ENCODE measurements around the gene GRK7.
A peak's percentile ranks its signal among the peaks of the same experiment; 100 is the strongest.
"Not testable (repeated sequence)": the region's sequence is repeated elsewhere in the genome, so short reads cannot be mapped to it uniquely, and the experiment has no call there.

Gene GRK7

DNA sequence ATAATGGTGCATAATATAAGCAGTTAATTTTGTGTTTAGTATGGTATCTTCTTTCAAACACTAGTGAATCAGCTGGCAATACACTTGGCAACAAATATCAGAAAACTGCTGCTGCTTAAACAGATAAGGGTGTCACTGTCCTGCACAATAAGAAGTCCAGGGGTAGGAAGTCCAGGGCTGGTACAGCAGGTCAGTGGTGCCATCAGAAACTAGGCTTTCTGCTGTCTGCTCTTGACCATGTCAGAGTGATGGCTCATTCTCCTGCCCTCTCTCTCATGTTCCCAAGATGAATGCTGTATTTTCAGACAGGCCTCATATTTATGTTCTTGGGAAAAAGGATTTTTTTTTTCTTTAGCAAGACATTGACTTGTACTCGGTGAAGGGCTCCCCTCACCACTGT, 9.2 kb upstream of the GRK7 start:
- no peak for DNase-seq (ENCODE audit: low read depth, low spot score)

DNA sequence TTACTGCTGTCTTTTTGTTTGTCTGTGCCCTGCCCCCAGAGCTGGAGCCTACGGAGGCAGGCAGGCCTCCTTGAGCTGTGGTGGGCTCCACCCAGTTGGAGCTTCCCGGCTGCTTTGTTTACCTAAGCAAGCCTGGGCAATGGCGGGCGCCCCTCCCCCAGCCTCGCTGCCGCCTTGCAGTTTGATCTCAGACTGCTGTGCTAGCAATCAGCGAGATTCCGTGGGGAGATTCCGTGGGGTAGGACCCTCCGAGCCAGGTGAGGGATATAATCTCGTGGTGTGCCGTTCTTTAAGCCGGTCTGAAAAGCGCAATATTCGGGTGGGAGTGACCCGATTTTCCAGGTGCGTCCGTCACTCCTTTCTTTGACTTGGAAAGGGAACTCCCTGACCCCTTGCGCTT, 656 bp upstream of the GRK7 start:
- DNase-seq (ENCODE audit: low read depth, low spot score): peak; percentile 27

DNA sequence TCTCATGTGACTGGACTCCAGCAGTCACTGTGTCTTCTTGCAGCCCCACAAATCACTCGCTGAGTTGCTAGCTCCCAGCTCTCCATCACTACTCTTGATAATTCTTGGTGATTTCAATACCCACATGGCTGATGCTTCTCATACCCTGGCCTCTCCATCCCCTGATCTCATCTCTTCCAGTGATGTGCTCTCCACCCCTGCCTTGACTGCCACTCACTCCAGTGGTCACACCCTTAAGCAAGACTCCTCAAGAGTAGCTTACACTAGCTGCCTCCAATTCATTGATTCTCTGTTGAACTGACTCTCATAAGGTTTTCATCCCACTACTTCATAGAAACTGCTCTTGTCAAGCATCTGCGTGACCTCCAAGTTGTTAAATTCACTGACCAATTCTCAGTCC, 837 bp downstream of the GRK7 start:
- DNase-seq (ENCODE audit: low read depth, low spot score): no peak

- no peak for DNase-seq (ENCODE audit: low read depth, low spot score)
These were observed 1.3 kb downstream of the GRK7 start for GRCh38 chr3:141764465-141764864.

- no peak for DNase-seq (ENCODE audit: low read depth, low spot score)
These were observed 1.8 kb downstream of the GRK7 start for GRCh38 chr3:141764986-141765385.

DNA sequence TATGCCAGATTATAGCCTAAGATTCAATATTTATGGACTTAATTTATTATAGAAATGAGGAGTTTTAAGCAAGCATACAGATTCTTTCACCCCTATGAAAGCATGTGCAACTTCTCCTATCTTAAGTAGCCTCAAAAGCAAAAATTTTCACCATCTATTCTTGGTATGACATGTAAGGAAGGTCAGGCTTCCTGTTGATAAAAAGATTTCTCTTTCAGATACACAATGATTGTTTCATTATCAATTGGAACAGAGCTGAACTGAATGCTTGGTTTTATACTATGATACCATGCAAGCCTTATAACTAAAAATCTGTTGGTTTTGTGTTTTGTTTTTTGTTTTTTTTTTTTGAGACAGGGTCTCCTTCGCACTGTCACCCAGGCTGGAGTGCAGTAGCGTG, 3.9 kb downstream of the GRK7 start:
- no peak for DNase-seq (ENCODE audit: low read depth, low spot score)

- DNase-seq (ENCODE audit: low read depth, low spot score): peak; percentile 28
These were observed 6.2 kb downstream of the GRK7 start for GRCh38 chr3:141769221-141769894.

DNA sequence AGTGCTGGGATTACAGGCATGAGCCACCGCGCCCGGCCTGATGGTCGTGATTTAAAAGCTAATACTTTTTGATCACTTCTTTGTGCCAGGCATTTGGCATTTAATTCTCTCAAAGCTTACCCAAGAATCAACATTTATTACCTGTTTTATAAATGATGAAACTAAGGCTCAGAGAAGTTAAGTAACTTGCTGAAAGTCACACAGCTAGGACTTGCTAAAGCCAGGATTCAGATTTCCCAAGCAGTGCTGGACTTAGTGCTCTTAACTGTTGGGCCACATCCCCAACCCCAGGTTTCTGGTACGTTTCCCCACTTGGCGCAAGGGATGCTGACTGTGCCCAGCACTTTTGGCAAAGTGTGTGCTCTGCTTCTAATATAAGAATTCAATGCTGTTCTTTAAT, 10.5 kb downstream of the GRK7 start:
- DNase-seq (ENCODE audit: low read depth, low spot score): no peak

- DNase-seq (ENCODE audit: low read depth, low spot score): no peak
These were observed 13.2 kb downstream of the GRK7 start for GRCh38 chr3:141776376-141776775.

DNA sequence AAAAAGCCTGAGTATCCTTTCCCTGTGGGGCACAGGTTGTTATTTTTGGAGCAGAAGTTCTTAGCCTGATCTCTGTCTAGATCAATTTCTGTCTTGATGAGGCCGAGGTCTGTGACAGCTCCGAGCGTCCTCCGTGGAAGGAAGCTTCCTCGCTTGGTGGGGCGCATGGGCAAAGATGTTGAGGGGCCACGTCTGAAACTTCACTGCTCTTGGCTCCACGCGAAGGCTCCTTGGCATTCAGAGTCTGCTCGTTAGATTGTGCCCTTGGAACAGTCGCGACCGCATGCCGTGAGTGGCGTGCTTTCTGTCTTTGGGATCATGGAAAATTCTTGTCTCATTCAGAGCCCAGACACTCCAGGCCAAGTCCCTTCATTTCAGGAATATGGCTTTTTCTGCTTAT, 13.7 kb downstream of the GRK7 start:
- DNase-seq (ENCODE audit: low read depth, low spot score): no peak

DNA sequence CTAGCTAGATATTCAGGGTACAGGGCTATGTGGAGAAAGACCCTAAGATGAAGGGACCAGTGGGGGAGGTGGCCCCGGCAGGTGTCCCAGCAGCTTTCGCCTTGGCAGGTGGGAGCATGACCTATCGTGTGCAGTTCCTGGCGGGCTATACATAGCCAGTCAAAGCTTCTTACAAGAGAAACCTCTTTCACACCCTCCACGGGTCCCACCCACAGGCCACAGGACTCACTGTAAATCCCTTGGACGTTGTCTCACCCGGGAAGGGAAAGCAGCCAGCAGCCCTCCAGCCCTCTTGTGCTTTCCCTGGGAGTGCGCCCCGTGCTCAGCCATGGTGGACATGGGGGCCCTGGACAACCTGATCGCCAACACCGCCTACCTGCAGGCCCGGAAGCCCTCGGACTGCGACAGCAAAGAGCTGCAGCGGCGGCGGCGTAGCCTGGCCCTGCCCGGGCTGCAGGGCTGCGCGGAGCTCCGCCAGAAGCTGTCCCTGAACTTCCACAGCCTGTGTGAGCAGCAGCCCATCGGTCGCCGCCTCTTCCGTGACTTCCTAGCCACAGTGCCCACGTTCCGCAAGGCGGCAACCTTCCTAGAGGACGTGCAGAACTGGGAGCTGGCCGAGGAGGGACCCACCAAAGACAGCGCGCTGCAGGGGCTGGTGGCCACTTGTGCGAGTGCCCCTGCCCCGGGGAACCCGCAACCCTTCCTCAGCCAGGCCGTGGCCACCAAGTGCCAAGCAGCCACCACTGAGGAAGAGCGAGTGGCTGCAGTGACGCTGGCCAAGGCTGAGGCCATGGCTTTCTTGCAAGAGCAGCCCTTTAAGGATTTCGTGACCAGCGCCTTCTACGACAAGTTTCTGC, 15.0 kb downstream of the GRK7 start:
- no peak for DNase-seq (ENCODE audit: low read depth, low spot score)

GRCh38 chr3:141779667-141780066, 16.5 kb downstream of the GRK7 start:
- no peak for DNase-seq (ENCODE audit: low read depth, low spot score)

DNA sequence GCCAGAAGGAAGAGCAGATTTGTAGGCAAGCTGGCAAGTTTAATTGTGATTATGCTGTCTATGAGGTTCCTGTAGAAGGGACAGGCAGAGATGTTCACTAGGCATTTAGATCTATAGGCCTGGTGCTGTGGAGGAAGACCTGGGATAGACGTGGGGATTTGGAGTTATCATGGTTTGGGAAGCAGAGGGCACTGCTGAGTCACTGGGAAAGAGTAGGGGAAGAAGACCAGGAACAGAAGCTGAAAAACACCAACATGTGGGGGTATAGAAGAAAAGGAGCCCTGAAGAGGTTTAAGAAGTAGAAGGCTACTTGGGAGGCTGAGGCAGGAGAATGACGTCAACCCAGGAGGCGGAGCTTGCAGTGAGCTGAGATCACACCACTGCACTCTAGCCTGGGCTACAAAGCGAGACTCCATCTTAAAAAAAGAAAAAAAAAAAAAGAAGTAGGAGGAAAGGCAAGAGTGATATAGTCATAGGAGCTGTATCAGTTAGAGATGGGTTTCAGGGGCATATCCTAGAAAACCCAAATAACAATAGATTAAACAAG, 19.3 kb downstream of the GRK7 start:
- DNase-seq (ENCODE audit: low read depth, low spot score): peak; percentile 66

GRCh38 chr3:141783632-141784031, 20.4 kb downstream of the GRK7 start:
- no peak for DNase-seq (ENCODE audit: low read depth, low spot score)

DNA sequence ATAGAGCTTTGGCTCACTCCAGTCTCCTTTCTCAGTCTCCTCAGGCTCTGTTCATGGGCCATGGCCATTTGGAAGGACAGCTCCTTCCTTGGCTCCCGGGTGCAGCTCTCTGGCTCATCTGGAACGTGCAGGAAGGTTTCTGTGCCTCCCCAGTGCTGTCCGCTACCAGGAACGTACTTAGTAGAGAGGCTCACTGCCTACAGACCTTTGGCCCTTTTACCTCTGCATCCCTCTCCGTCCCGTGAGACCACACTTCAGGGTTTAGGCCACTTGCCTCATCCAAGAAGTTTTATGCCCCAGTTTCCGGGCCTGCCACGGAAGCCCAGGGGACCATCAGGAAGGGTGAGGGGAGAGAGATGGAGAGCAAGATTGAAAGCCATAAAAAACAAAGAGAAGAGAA, 20.9 kb downstream of the GRK7 start:
- DNase-seq (ENCODE audit: low read depth, low spot score): no peak

DNA sequence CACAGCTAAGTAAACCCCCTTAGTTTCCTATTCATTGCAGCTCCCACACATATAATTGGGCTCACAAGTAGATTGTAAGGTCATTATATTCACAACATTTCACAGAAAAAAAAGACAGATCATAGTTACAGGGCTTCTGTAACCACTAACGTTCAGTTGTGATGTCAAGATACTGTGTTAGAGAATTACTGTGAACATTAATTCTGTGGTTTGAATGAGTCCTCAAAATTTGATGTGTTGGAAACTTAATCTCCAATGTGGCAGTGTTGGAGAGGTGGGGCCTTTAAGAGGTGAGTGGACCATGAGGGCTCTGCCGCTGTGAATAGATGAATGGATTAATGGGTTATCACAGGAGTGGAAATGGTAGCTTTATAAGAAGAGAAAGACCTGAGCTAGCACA, 21.3 kb downstream of the GRK7 start:
- no peak for DNase-seq (ENCODE audit: low read depth, low spot score)

GRCh38 chr3:141788149-141788548, 24.9 kb downstream of the GRK7 start:
- no peak for DNase-seq (ENCODE audit: low read depth, low spot score)

GRCh38 chr3:141788750-141789149, 25.5 kb downstream of the GRK7 start:
- not testable (repeated sequence) for DNase-seq (ENCODE audit: low read depth, low spot score)

DNA sequence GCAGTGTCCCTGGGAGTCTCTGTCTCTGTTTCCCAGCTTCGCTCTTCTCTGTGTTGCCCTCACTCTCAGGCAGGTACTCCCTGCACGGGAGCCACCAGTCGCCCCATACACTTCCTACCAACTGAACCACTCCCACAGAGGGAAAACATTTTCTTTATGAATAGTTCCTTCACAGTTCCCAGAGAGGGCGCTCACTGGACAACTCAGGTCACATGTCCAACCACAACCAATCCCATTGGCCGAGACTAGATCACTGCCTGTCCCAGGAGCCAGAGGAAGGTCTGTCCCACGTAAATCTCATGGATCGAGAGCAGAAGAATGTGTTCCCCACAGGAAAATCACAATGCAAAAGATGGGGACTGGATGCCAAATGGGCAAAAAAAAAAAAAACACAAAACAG, 26.1 kb downstream of the GRK7 start:
- no peak for DNase-seq (ENCODE audit: low read depth, low spot score)

DNA sequence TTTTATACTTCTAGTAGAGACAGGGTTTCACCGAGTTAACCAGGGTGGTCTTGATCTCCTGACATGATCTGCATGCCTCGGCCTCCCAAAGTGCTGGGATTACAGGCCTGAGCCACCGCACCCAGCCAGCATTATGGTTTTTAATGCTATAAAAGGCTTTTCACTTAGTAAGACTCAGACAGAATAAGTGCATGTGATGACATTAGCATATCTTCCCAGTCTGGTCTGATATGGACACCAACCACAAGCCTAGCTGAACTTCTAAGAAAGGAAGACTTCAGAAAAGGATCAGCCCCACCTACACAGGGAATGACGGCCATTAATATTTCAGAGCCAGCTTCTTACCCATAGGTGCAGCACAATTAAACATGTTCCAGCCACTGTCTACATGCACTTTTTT, 27.0 kb downstream of the GRK7 start:
- DNase-seq (ENCODE audit: low read depth, low spot score): no peak

- no peak for DNase-seq (ENCODE audit: low read depth, low spot score)
These were observed 29.3 kb downstream of the GRK7 start for GRCh38 chr3:141792495-141792894.

DNA sequence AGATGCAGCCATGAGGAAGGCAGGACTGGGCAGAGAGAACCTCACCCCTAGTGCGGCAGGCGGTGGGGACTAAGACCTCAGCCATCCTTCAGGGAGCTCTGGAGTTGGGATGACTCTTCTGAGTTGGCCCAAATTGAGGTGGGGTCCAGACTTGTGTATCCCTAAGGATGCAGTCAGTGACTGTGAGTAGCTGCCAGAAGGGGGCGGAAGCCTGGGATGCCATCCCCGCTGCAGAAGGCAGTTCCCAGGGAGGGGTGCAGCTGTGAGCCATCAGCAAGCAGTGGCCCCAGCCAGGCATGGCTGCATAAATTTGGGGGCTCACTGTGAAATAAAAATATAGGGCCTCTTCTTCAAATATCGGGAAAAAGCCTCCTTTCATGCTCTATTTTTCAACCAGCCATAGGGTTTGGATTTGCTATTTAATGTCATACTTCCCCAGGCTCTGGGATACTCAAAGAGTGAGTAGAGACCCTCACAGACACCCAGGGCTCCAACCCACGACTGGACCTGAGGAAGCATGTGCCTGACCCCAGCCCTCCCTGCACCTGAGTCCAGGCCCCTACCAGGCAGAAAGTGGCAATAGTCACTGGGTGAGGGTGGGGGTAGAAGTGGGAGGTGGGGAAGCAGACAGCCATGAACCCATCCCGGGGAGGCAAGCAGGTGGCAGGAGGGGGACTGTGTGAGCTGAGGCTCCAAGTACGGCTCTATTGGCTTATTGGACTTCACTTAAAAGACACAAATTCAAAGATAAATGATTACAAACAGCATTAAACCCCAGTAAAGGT, 30.5 kb downstream of the GRK7 start:
- DNase-seq (ENCODE audit: low read depth, low spot score): peak; percentile 31

Data from ELF-1 (cell line).